ENCODE measurements around the gene CD302.
"Not testable (repeated sequence)": the region's sequence is repeated elsewhere in the genome, so short reads cannot be mapped to it uniquely, and the experiment has no call there.

The CD302 gene

DNA sequence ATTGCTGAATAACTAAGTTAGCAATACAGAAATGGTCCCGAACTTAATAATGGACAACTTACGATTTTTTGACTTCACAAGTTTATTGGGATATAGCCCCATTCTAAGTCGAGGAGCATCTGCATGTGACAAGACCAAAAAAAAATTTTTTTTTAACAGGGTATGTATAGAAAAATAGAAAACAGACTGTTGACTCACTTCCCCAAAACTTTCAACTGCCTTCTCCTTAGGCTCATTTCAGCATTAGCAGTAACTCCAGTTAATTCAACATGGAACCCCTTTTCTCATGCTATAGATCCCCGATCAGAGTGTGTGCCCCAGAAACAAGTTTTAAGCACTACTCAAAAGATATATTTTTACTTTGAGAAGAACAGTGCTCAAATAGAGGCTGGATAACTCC, 5.4 kb downstream of the CD302 start:
- no peak for DNase-seq

DNA sequence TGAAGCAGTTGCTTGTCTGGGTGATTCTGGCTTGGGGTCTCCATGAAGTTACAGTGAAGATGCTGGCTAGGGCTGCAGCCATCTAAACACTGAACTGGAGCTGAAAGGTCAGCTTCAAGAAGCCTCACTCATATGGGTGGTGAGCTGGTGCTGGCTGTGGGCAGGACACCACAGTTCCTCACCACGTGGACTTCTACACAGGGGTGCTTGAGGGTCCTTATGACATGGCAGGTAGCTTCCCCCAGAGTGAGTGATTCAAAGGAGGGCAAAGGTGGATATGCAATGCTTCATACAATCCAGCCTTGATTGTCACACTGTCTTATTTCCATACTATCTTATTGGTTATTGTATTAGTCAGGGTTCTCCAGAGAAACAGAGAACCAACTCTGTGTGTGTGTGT, 6.0 kb downstream of the CD302 start:
- DNase-seq: no peak

DNA sequence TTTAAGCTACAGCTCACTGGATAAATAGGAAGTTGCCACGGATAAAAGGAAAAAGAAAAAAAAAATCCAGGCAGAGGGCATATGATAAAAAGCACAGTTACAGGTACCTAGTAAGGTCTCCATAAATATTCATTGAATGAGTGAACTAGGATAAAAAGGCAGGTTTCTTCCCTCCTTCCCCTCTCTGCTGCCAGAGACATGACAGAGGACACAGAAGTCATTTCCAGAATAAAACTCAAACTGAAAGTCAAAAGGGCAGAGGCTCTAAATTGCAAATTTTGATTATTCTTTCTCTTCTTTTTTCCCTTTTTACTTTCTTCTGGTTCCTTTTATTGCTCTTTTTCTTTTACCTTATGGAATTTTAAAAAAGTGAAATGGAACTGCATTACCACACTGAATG, 7.7 kb downstream of the CD302 start:
- DNase-seq: no peak

DNA sequence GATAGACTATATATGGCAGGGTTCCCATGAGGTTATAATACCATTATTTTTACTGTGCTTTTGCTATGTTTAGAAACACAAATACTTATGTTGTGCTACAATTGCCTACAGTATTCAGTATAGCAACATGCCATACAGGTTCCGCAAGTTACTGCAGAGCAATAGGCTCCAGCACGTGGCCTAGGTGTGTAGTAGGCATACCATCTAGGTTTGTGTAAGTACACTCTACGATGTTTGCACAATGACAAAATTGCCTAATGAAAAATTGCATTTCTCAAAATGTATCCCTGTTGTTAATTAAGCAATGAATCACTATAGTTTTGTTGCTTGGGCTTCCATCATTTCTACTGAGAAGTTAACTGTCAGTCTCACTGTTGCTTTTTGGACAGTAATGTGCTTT, 9.8 kb downstream of the CD302 start:
- peak; percentile 53 for DNase-seq

DNA sequence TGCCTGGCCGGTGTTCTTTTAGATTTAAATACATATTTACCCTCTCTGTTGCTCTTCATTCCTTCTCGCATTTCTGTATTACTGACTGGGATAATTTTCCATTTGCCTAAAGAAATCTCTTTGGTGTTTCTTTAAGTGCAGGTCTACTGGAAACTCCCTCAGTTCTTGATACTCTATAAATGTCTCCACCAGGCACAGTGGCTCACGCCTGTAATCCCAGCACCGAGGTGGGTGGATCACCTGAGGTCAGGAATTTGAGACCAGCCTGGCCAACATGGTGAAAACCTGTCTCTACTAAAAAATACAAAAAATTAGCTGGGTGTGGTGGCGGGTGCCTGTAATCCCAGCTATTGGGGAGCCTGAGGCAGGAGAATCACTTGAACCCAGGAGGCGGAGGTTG, 10.4 kb downstream of the CD302 start:
- not testable (repeated sequence) for DNase-seq

DNA sequence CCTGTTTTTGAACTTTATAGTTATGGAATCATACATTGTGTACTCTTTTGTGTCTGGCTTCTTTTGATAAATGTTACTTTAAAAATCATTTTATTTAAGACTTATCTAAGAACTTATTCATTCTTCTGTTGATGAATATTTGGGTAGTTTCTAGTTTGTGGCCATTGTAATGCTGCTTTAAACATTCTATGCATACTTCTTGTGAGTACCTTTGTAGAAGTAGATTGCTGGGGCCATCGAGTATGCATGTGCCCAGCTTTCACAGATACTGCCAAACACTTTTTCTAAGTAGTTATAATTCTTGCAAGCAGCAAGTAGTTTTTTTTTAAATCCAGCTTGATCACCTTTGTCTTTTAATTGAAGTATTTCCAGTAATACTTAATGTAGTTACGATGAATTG, 11.1 kb downstream of the CD302 start:
- no peak for DNase-seq

DNA sequence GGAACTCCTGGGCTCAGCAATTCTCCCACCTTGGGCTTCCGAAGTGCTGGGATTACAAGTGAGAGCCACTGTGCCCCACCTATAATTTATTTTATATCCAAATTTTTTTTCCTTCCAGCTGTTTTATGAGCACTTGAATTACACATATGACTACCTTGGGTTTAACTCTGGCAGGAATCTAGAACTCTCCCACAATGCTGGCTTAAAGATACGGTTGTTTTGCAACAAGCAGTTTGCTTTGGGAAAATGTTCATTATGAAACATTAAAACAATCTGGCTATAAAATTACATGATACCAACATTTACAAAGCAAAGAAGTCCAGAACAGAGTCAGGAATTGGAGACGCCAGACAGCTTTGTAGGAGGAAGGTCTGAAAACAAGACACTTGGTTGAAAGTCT, 12.8 kb downstream of the CD302 start:
- no peak for DNase-seq

DNA sequence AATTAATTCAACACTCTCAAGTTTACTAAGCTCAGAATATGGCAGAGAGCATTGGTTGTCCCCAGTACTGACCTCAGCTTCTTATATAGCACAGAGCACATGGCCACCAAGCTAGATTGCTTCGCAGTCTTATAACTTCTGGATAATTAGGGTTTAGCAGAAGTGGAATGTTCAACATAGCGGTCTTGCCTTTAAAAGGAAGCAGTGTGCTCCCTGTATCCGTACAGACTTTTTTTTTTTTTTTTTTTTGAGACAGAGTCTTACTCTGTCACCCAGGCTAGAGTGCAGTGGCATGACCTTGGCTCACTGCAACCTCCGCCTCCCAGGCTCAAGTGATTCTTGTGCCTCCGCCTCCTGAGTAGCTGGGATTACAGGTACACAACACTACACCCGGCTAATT, 13.3 kb downstream of the CD302 start:
- DNase-seq: not testable (repeated sequence)

DNA sequence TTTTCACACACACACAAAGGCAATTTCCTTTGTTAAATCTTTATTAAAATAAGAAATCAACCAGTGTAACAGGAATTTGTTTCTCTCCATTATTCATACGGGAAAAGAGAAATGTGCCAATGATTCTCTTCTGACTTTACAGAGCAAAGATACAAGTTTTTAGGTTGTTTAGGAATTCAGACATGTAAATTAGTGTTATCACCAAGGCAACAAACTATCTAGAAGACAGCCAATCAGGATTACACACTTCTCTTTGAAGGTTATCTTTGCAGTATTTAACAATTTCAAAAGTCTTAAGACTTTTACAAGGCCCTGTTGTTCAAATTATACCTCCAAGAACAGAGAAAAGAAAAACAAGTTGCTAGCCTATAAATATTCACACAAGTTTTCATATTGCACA, 14.5 kb downstream of the CD302 start:
- DNase-seq: no peak

DNA sequence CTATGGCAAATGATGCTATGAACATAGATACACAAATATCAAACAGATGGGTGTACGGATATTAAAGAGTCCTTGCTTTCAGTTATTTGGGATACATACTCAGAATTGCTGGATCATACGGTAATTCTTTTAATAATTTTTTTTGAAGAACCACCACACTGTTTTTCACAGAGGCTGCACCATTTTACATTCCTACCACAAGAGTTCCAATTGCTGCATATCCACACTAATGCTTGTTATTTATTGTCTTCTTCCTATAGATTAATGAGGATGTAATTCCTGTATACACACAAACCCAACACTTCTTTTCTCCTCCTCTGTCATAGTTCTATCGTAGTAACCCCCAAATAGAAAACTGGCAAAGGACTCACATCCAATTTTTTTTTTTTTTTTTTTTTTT, 21.7 kb downstream of the CD302 start:
- DNase-seq: no peak

DNA sequence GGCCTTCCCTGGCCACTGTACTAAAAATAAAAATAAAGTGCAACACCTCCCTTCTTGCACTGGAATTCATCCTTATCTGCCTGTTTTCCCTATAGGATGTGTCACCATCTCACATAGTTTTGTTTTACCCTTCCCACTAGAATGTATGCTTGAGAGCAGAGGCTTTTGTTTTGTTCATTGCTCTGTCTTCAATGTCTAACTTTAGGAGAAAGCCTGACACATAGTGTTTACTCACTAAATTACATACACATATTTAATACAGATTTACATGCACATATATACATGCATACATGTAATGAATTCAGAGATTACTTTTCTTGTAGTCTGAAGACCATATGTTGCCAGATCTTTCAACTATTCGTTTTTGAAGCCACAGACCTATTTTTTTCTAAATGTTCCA, 23.0 kb downstream of the CD302 start:
- no peak for DNase-seq

DNA sequence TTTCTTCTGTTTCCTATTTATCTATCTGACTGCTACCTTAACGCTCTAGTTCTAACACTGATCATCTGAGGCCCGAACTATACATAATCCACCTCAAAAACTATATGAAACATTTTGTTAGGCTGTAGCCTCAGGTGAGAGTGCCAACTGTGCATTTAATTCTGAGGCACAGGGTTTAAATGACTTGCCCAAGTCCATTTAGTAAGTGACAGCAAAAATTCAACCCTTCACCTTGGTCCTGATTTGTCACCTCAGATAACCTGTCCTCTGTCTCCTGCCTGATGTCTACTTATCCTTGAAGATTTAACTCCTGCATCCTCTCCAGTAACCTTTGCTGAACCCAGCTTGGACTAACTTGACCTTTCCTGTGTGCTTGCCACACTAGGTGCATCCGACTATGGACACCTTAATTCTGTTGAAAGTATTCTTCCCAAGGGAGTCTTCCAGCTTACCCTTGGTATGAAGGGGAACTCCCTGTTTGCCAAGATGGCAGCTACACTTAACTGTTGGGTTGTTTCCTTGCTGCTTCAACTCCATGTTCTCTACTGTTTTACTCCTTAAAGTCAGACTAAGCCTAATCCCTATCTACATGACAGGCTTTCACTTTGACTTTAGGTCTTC, 23.5 kb downstream of the CD302 start:
- no peak for DNase-seq

DNA sequence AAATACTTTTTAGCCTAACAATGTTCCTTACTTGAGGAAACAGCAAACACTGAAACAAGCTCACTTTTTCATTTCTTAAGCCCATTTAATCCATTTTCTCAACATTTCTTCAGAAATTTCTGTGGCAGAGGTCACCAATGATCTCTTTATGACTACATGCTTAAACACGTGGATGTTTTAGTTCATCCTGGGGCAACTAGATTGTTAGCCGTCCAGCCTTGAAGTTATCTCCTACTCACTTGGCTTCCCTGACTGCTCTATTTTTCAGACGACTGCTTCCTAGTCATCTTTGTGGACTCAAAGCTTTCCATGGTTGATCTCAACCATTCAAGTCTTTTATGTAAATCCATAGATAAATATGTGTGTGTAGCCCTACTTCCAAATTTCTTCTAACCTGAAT, 24.1 kb downstream of the CD302 start:
- DNase-seq: no peak

DNA sequence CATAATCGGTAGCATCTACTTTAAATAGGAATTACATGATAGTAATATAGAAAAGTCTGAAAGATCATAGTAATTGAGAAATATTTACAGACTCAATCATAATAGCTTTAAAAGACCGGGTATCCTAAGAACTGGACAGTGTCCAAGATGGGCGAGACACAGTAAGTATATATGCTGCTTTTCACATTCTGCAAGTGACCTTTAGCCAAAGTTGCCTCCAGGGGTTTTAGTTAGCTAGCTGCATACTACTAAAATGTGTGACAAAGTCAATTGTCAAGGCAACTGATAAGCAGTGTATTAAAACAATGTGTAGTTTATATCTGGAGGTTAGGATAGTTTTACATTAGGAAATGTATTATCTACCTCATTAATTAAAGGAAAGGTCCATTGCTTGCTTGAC, 24.6 kb downstream of the CD302 start:
- no peak for DNase-seq

DNA sequence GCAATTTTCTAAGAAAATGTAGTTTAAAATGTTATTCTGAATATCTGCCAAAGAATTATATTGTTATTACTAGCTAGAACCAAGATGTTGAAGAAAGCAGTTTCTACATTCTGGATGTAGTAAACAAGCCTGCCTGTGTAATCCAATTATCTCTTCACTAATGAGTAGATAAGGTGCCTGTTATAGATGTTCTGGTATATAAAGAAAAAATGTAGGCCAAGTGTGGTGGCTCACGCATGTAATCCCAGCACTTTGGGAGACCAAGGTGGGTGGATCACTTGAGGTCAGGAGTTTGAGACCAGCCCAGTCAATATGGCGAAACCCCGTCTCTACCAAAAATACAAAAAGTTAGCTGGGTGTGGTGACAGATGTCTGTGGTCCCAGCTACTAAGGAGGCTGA, 28.9 kb downstream of the CD302 start:
- no peak for DNase-seq

DNA sequence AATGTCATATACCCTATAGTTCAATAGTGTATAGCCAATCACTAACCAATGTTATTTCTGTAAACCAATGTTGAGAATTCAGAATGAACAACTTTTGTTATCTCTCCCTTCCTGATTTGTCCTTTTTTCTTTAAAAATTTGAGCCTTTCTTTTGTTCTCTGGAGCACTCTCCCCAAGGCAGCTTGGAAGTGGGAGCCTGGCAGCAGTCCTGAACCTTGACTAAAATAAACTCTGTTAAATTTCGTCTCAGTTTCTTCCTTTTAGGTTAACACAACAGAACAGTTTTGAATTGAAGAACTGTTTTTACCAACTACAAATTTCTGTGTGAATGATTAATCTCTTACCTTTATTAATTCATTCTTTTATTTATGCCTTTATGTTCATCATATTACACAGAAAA, 35.9 kb downstream of the CD302 start:
- DNase-seq: no peak

DNA sequence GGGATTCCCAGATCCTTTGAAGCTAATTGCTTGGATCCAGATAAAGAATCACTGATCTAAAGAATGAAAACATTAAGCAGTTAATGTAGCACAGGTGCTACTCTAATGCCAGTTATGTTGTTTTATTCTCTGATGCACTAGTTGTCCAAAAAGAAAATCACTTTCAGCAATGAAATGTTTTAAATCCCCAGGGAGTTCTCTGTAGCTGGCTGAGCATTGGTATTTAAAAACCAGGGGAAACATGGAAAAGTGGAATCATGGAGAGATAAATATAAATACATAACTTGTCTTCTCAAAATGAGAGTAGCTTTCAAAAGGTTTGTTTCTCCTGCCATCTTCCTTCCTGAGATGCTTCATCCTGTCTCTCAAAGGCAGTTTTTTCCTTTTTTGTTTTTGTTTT, 37.7 kb downstream of the CD302 start:
- DNase-seq: no peak

DNA sequence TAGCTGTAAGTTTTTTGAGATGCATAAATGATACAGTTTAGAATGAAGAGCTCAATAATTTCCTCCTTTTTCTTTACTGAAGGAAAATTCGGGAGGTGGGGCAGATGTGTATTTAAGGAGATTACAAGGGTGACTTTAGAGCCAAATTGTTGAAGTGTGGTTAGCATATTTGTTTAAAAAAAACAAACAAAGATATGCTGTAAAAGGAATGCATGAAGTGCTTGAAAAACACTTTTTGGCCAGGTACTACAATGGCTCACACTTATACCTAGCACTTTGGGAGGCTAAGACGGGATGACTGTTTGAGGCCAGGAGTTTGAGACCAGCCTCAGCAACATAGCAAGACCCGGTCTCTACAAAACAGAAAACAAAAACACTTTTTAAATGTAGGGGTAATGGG, 38.4 kb downstream of the CD302 start:
- DNase-seq: no peak

DNA sequence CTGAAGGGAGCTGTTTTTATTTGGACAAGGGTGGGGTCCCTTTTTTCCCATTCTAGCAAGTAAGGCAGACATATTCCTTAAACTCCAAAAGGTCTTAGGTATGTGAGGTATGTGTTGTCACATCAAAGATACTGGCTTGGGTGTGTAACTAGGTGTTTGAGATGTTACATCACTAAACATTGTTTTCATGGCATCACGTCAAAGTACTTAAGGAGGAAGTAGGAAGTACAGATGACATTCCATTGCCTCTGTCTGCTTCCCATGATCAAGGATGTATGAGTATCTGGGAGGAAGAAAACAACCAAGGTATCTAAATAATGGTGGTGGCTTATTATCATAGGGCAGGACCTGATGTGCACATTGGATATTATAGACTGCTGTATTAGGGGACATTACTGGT, 39.3 kb downstream of the CD302 start:
- no peak for DNase-seq

DNA sequence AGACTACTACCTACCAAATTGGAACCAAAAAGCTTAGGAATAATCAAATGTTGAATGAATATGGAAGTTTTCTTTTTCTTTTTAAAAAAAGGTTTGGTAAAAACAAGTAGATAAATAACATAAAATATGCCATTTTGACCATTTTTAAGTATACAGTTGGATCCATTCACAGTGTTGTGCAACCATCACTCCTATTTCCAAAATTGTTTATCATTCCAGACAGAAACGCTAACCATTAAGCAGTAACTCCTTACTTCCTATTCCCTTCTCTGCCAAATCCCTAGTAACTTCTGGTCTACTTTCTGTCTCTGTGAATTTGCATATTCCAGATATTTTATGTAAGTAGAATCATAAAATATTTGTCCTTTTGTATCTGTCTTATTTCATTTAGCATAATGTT, 39.8 kb downstream of the CD302 start:
- DNase-seq: no peak

DNA sequence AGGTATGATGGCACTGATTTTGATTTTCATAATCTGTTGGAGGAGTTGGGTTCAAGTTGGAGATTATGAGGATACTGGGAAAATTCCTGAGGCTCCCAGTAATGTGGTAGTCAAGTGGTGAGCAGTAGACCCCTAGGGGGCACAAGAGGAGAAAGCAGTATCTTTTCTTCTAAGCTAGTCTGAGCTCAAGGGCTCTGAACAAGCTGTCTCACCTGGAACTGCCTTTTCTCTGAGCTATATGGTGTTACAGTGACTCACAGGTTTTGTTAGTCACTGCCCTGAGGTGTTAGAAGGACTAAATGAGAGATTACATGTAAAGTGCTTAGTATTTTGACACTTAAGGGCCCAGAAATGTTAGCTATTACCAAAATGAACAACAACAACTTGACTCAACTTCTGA, 42.2 kb downstream of the CD302 start:
- DNase-seq: no peak

DNA sequence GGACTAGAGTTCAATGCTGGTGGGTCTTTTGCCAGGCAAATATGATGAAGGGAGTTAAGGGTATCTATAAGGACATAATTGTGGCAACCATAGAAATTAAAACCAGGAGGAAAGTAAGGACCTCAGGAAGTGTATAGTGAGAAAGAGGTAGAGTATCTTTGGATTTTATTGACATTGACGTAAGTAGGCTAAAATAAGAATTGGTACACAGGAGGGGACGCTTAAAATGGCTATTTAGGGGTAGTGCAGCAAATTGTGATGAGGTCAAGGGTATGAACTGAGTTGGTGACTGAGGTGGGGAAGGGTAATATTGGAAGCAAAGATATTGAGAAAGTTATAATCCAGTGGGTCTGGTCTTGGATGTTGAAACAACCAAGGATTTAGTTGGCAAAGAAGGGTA, 43.0 kb downstream of the CD302 start:
- no peak for DNase-seq

DNA sequence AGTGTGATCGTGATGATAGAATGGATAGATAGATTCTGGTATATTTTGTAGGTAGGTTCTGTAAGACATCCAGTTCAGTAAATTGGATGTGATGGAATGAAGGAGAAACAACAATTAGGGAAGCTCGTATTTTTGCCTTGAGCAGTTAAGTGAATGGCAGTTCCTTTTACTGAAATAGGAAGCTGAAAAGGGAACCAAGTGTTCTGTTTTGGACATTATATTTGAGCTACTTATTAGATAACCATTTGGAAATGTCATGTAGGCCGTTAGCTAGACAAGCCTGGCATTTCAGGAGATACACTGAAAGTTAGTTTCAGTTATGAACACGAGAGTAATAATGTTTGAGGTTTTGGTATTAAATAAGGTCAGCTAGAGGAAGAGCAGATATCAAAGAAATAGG, 44.2 kb downstream of the CD302 start:
- DNase-seq: no peak

DNA sequence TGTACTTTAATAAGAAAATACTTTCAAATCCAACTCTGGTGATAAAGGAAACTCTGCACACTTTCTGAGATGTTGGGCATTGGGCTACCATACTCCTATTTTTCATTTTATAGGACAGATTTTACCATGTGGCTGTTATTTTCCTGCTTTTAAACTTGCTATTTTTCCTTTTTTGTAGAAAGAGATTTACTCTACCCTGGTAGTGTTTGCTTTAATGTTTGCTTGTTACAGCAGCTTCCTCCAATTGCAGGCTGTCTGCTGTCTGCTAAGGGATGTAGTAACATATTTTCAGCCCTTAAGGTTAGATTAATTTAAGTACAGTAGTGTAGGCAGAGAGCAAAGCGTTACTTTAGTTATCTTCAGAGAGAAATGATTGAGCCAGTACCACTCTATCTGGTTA, 47.1 kb downstream of the CD302 start:
- DNase-seq: no peak

DNA sequence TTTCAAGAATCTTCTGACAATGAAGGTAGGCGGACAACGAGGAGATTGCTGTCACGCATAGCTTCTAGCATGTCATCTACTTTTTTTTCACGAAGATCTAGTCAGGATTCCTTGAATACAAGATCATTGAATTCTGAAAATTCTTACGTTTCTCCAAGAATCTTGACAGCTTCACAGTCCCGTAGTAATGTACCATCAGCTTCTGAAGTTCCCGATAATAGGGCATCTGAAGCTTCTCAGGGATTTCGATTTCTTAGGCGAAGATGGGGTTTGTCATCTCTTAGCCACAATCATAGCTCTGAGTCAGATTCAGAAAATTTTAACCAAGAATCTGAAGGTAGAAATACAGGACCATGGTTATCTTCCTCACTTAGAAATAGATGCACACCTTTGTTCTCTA, 49.9 kb downstream of the CD302 start:
- DNase-seq: no peak

DNA sequence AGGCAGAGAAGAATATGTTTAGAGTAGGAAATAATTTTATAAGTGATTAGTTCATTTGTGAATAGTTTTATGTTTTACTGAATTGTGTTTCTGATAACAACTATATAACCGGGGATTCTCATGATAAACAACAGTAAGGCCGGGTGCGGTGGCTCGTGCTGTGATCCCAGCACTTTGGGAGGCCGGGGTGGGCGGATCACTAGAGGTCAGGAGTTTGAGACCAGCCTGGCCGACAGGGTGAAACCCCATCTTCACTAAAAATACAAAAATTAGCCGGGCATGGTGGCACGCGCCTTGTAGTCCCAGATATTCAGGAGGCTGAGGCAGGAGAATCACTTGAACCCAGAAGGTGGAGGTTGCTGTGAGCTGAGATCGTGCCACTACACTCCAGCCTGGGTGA, 52.8 kb downstream of the CD302 start:
- DNase-seq: not testable (repeated sequence)
